Gastrocnemius medialis (tissue), 4 donors: ENCODE data around the gene CCNB3. TPM values are rescaled to one million over a fixed set of nuclear protein-coding genes. Genes with fewer than 3 reads are reported as not detected.

Experiments used
- ATAC-seq, 2 donors: fragments of 150-250 bp; one replicate each; pipeline ENCODE4 v1.9.1; 2016
- DNase-seq, 2 donors: peaks; one replicate each; pipeline ENCODE4 v3.0.0-alpha.2; 2019
- H3K27ac ChIP-seq, 4 donors: fragments of 200-600 bp; sonication (generic); 1 replicate in 1 of 4; 2 replicates in 3 of 4; pipeline ENCODE4 v1.5.1; 2016 to 2018; ENCODE audit warnings: mild to moderate bottlenecking in 2 of 4, moderate library complexity in 1 of 4
- H3K27me3 ChIP-seq, 3 donors: fragments of 200-600 bp; sonication (generic) in 2 of 3; 1 replicate in 1 of 3; 2 replicates in 2 of 3; pipeline versions ENCODE4 v1.5.1 to v1.6.0; 2016 to 2019; ENCODE audit warnings: mild to moderate bottlenecking in 1 of 3, moderate library complexity in 1 of 3
- H3K36me3 ChIP-seq, 2 donors: fragments of 200-600 bp; sonication (generic) in 1 of 2; one replicate each; pipeline ENCODE4 v1.5.1; 2017 to 2018
- H3K4me1 ChIP-seq, 2 donors: fragments of 200-600 bp; sonication (generic) in 1 of 2; one replicate each; pipeline ENCODE4 v1.5.1; 2016 to 2017; ENCODE audit warnings: mild to moderate bottlenecking in 2 of 2
- H3K4me3 ChIP-seq, 4 donors: fragments of 200-600 bp; sonication (generic) in 3 of 4; 1 replicate in 1 of 4; 2 replicates in 3 of 4; pipeline ENCODE4 v1.5.1; 2016 to 2019; ENCODE audit warnings: mild to moderate bottlenecking in 2 of 4
- H3K9me3 ChIP-seq, 3 donors: fragments of 200-600 bp; sonication (generic) in 2 of 3; 1 replicate in 1 of 3; 2 replicates in 2 of 3; pipeline ENCODE4 v1.5.1; 2016 to 2019
- CTCF ChIP-seq, 5 experiments: fragments of 450-650 bp in 3 of 5; fragments of 200-600 bp in 2 of 5; sonication (generic) in 2 of 5; IDR thresholded peaks in 4 of 5; conservative IDR thresholded peaks in 1 of 5; 1 replicate in 4 of 5; 2 replicates in 1 of 5; pipeline ENCODE4 v1.5.1; 2016 to 2019; ENCODE audit warnings: antibody characterized with exemption in 5 of 5, mild to moderate bottlenecking in 3 of 5, moderate library complexity in 3 of 5
- POLR2A ChIP-seq, 2 donors: fragments of 450-650 bp; IDR thresholded peaks; one replicate each; pipeline ENCODE4 v1.6.1; 2017; ENCODE audit warnings: antibody characterized with exemption in 2 of 2, mild to moderate bottlenecking in 2 of 2, moderate library complexity in 2 of 2
- in situ Hi-C, 4 donors: fragments of 200-750 bp; cut with MboI; loops; one replicate each; pipeline versions ENCODE4 v1.15.0 to v1.8.0; 2017; ENCODE audit warnings: low sequenced_read_pairs in 4 of 4
- intact Hi-C: fragments of 100-400 bp; cut with DNase I; formaldehyde crosslinking; loops from one replicate; pipeline ENCODE4 v1.15.1; 2023; ENCODE audit warnings: low total_unique reads
- total RNA-seq, 4 donors: library from RNA; depleted of rRNA; stranded (reverse); fragments of >200 nt; gene quantifications; one replicate each; pipeline versions ENCODE4 v1.1.0 to v1.2.3, GENCODE V29; 2016

CCNB3 gene
- total RNA-seq, 4 donors from 2014 or later = 0.26 to 2.4 (median 0.57) TPM

DNA sequence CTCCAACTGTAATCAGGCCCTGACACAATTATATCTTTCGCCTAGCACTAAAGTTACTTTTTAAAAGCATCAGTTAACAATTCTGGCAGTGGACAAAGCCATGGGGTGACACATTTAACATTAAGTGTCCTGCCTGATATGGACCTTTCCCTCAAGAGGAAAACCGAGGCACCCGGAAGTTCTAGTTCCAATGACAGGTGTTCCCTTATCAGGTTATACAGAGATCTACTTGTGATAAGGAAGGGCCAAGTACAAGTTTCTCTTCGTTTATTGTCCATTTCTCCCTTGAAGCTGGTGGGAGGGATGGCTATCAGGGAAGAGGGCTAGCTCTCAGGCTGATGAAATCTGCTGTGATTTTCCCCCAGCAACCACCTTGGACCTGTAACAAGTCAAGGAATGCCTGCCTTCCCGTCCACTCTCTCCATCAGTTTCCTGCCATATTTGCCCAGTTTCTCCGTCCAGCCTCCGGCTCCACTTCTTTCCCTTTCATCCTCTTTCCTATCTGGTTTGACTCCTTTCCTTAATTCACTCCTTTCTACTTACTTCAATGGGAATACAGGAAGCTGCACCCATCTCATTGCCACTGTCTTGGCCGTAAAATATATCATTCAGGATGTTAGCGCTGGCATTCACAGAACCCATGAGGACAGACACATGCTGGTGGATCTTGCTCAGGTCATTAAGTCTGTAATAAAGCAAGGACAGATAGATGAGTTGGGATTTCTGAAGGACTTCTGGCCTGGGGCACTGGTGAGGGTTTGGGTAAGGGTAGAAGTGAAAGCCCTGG, 171.1 kb downstream of the CCNB3 start:
- Histone ChIP-seq H3K27ac (no peak overlapping the region), H3K4me3 (no peak overlapping the region), H3K9me3 (no peaks in the 10 kb centered on the region), H3K4me1 (no peaks in the 10 kb centered on the region), H3K27me3 (no peaks in the 10 kb centered on the region), H3K36me3 (no peaks in the 10 kb centered on the region)
- TF ChIP-seq CTCF (IDR thresholded peaks at IDR 0.05 in 4 of 5, conservative IDR thresholded peaks at IDR 0.05 in 1 of 5) (no peak), POLR2A (IDR thresholded peaks at IDR 0.05) (no peak)
- in situ Hi-C loops (no loop called here), intact Hi-C loops (no loop called here)
- no peak for DNase-seq
- ATAC-seq = no peak

DNA sequence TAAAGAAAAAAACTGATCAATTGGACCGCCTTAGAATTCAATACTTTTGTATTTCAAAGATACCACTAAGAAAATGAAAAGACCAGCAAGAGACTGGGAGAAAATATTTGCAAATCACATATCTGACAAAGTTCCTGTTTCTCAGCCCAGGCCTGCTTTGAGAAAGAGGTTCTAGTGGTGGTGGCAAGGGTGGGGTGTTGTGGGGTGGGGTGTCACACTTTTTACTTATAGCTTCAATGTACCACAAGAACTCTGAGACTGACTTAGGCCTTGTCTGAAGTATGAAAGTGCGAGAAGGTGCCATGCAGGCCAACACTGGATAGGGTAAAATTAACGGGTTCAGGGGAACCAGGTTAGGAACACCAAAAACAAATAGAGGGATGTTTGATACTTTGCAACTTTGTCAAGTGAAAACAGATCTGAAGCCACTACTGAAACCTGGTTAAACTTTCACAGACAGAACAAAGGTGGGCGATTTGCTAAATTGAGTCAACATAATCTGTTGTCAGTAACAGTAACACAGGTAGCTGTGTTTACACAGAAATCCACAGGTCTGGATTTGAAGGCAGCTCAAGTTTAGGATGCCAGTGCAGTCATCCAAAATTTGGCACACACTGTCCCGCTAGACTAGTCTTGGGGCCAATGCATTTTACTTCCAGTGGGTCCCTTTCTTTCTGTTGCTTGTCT, 177.3 kb downstream of the CCNB3 start:
- DNase-seq (no peak), ATAC-seq (no peak)
- no peak overlapping the region for H3K27ac ChIP-seq
- no peaks in the 10 kb centered on the region for H3K4me1 ChIP-seq
- in situ Hi-C loops = no loop called here
- no peaks in the 10 kb centered on the region for H3K9me3 ChIP-seq
- intact Hi-C loops = no loop called here
- H3K4me3 ChIP-seq = no peak overlapping the region
- TF ChIP-seq POLR2A (IDR thresholded peaks at IDR 0.05) (no peak), CTCF (IDR thresholded peaks at IDR 0.05 in 4 of 5, conservative IDR thresholded peaks at IDR 0.05 in 1 of 5) (no peak)
- H3K36me3 ChIP-seq = no peaks in the 10 kb centered on the region
- H3K27me3 ChIP-seq = no peaks in the 10 kb centered on the region

DNA sequence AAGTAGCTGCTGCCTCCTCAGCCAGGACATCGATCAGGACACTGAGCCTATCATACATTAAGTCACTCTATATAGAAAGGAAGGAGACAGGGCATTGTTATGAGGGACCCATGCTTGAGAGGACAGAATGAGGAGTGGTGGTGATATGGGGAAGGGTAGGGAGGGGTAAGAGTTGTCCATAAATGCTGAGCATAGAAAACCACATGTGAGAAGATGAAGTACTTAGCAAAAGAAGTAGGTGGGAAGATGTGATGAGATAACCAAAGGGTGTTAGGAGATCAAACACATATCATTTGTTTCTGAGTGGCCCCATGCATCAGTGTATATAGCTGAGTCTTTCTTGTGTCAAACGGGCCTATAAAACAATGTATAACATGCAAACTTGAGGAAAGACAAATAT, 182.0 kb downstream of the CCNB3 start:
- no peaks in the 10 kb centered on the region for H3K27me3 ChIP-seq
- no peak for ATAC-seq
- in situ Hi-C loops (no loop called here), intact Hi-C loops (no loop called here)
- H3K27ac ChIP-seq = no peak overlapping the region
- H3K9me3 ChIP-seq = no peaks in the 10 kb centered on the region
- no peak for TF ChIP-seq CTCF (IDR thresholded peaks at IDR 0.05 in 4 of 5, conservative IDR thresholded peaks at IDR 0.05 in 1 of 5)
- no peak for TF ChIP-seq POLR2A (IDR thresholded peaks at IDR 0.05)
- H3K4me3 ChIP-seq = no peak overlapping the region
- DNase-seq = no peak
- H3K4me1 ChIP-seq = no peaks in the 10 kb centered on the region
- no peaks in the 10 kb centered on the region for H3K36me3 ChIP-seq

DNA sequence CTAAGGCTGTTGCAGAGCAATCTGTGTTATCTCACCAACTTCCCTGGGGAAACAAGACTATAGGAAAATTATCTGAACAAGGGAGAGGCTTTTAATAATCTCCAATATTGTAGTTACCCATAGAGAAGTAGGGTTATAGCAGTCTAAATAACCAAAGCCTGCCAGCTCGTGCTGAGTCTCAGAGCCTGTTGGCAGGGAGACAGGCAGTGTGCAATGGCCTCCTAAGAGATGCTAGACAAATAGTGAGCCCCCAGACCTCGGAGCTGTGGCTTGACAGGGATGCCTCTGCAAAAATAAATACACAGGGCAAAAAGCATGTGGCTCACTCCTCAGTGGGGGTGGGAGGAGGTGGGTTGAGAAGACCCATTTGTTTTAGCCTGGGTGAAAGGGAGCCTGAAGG, 189.3 kb downstream of the CCNB3 start:
- in situ Hi-C loops = no loop called here
- Histone ChIP-seq H3K27ac (no peak overlapping the region), H3K9me3 (no peaks in the 10 kb centered on the region), H3K27me3 (no peaks in the 10 kb centered on the region), H3K4me3 (no peak overlapping the region), H3K36me3 (no peaks in the 10 kb centered on the region), H3K4me1 (no peaks in the 10 kb centered on the region)
- intact Hi-C loops = no loop called here
- ATAC-seq (no peak), DNase-seq (no peak)
- TF ChIP-seq CTCF (IDR thresholded peaks at IDR 0.05 in 4 of 5, conservative IDR thresholded peaks at IDR 0.05 in 1 of 5) (no peak), POLR2A (IDR thresholded peaks at IDR 0.05) (no peak)

Other genes starting within 250 kb of the CCNB3 start
- not detected for gene AKAP4, start 3.8 kb upstream of the CCNB3 start, total RNA-seq